SK-N-SH treated with all-trans-retinoic acid at 6 μM for 48 hours (cell line): Measurements from ENCODE around the gene SLC22A9.

Experiments
- ESRRG ChIP-seq: fragments of 250-450 bp; sonication (Bioruptor Pico); IDR thresholded peaks from 2 replicates; pipeline ENCODE4 v1.6.1; 2021; ENCODE audit warnings: mild to moderate bottlenecking
- RARB ChIP-seq: fragments of 250-450 bp; sonication (Bioruptor Pico); IDR thresholded peaks from 2 replicates; pipeline ENCODE4 v1.8.0; 2021; ENCODE audit warnings: mild to moderate bottlenecking, moderate library complexity
- ZFP30 ChIP-seq: fragments of 450-650 bp; formaldehyde crosslinking; IDR thresholded peaks from 2 replicates; pipeline ENCODE4 v1.5.0; 2022; ENCODE audit warnings: mild to moderate bottlenecking, moderate library complexity
- ZNF565 ChIP-seq: fragments of 450-650 bp; formaldehyde crosslinking; conservative IDR thresholded peaks from 2 replicates; pipeline ENCODE4 v1.5.0; 2020; ENCODE audit warnings: low read depth, mild to moderate bottlenecking, moderate library complexity

- TF ChIP-seq ZNF565 (CRISPR knock-in tag), result no peak
- no peak for TF ChIP-seq RARB (CRISPR knock-in tag)
- TF ChIP-seq ZFP30 (CRISPR knock-in tag), result no peak
- TF ChIP-seq ESRRG (CRISPR knock-in tag), result no peak
These were observed 5.8 kb downstream of the SLC22A9 start for GRCh38 chr11:63375434-63375833.
